T-helper 2 cell treated with Interferon-gamma antibody and Interleukin-4, amounts not matched to agents 100 ng/mL and 5 ng/mL, for 36 hours (primary cell): Measurements from ENCODE around the gene CYP4F22. TPM values are rescaled to one million over a fixed set of nuclear protein-coding genes. Genes with fewer than 3 reads are reported as not detected.
"Not testable (repeated sequence)": the region's sequence is repeated elsewhere in the genome, so short reads cannot be mapped to it uniquely, and the experiment has no call there.

Experiments used
- intact Hi-C: fragments of 100-400 bp; cut with micrococcal nuclease; formaldehyde crosslinking; loops from one replicate; pipeline ENCODE4 v1.15.1; 2023
- total RNA-seq: library from RNA; stranded (reverse); gene quantifications from 2 replicates; pipeline ENCODE4 v1.2.3, GENCODE V29; 2022

Gene CYP4F22
- total RNA-seq, 1 donor from 2014 or later: 0.55 TPM

DNA sequence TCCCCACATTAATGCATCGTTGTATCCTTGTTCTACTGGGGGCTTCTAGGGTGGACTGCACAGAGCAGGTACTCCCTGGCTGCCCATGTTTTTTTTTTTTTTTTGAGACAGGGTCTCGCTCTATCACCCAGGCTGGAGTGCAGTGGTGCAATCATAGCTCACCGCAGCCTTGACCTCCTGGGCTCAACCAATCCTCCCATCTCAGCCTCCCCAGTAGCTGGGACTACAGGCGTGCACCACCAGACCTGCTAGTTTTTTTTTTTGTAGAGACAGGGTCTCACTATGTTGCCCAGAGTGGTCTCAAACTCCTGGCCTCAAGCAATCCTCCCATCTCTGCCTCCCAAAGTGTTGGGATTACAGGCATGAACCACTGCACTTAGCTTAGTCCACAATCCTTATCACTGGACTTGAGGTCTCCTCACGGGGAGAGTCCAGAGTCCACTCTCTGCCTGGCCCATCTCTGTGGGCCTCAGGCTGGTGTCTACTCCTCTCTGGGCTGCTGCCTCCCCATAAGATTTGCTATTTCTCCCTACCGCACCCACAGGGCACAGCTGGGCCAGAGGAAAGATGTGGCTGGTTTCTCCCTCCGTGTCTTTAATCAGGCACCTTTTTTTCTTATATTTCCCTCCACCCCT, 56.3 kb downstream of the CYP4F22 start:
- intact Hi-C loops: no loop called here

DNA sequence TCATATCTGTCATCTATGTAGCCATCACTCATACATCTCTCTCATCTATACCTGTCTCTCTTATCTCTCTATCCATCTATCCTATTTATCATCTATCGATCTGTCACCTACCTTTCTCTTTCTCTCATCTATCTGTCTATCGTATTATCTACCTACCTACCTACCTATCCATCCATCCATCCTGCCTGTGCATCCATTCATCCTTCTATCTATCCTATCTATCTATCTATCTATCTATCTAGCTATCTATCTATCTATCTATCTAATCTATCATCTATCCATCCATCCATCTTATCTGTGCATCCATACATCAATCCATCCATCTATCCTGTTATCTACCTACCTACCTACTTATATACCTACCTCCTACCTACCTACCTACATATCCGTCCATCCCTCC, 62.1 kb downstream of the CYP4F22 start:
- intact Hi-C loops: no loop called here

DNA sequence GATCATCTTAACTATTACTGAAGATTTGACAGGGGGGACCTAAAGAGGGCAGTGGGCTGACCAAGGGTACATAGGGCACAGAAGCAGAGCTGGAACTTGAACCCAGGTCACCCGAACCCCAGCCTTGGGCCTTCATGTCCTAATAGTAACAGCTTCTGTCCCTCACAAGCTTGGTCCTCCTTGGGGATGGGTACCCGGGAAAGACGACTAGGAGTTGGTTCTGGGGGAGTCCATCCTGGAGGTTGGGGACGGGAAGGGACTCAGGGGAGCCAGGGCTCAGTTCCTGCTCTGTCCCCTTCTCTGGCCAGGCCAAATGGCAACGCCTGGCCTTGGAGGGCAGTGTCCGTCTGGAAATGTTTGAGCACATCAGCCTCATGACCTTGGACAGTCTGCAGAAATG, 67.1 kb downstream of the CYP4F22 start:
- intact Hi-C loops: no loop called here

DNA sequence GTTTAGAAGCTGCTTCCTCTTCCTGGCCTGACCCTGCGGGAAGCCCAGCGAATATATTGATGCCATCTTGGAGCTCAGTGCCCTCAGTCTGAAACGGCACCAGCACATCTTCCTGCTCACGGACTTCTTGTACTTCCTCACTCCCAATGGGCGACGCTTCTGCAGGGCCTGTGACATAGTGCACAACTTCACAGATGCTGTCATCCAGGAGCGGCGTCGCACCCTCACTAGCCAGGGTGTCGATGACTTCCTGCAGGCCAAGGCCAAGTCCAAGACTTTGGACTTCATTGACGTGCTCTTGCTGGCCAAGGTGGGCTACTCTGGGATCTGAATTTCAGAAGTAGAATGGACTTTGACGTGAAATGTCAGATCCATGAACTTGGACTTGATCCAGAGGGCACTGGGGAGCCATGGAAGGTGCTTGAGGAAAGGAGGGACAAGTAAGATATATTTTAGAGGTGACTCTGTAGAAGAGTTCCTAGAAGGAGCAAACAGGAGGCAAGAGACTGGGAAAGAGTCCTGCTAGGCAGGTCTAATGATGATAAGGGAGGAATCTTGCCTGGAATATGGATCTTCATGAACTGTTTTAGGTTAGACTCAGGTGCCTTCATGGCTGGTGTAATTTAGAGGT, 68.3 kb downstream of the CYP4F22 start:
- intact Hi-C loops: no loop called here

DNA sequence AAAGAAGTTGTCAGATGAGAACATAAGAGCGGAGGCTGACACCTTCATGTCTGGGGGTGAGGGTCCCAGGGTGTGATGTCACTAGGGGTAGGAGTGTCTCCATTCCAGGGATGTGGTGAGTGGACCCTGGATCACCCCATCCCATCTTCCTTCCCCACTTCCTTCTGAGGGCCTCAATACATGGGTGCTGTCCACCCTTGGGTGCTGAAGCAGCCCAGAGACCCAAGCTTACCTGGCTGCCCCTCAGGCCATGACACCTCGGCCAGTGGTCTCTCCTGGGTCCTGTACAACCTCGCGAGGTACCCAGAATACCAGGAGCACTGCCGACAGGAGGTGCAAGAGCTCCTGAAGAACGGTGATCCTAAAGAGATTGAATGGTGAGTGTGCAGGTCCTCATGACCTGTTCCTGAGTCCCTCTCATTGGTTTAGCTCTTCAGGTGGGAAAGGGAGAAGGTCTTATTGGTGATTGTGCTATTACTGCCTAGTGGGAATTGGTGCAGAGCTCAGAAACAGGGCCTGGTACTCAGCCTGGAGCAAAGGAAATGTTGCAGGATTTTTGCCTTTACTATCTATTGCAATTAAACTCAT, 69.0 kb downstream of the CYP4F22 start:
- intact Hi-C loops: no loop called here

DNA sequence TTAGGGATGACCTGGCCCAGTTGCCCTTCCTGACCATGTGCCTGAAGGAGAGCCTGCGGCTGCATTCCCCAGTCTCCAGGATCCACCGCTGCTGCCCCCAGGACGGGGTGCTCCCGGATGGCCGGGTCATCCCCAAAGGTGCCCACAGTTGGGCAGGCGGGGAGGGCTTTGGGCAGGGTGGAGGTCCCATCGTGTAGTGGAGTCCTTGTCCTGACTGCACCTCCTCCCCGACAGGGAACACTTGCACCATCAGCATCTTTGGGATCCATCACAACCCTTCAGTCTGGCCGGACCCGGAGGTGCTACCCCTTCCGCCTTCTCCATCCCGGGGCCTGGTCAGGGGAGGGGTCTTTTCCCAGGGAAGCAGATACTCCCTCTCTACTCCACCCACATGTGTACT, 75.0 kb downstream of the CYP4F22 start:
- intact Hi-C loops: no loop called here

DNA sequence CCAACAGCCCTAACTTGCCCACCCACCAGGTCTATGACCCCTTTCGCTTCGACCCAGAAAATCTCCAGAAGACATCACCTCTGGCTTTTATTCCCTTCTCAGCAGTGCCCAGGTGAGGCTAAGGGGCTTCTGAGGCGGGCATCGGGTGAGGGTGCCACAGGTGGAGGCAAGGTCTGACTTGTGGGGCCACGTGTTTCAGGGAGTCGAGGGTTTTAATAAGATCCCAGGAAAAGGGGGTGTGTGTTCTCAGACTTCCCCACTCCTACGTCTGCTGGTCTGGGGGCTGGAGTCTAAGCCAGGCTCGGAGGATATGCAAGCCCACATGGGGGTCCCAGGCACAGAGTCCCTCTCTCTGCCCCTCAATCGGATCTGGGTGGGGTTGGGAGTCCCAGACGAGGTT, 75.8 kb downstream of the CYP4F22 start:
- intact Hi-C loops: no loop called here

DNA sequence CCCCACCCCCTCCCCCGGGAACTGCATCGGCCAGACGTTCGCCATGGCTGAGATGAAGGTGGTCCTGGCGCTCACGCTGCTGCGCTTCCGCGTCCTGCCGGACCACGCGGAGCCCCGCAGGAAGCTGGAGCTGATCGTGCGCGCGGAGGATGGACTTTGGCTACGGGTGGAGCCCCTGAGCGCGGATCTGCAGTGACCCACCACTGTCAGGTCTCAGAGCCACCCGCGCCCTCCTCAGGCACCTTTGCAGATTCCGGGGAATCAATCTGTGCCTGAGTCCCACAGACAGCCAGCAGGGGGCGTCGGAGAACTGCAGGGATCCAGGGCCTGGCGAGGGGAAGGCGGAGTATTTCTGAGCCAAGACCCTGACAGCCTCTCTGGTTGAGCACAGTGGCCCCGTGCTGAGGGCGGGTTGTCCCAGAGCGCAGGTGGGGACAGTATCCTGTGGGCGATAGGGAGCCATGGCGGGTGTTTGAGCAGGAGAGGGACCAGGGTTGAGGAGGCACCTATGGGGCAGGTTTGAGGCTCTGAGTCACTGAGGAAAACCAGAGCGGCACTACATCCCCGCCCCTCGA, 76.3 kb downstream of the CYP4F22 start:
- intact Hi-C loops: no loop called here

DNA sequence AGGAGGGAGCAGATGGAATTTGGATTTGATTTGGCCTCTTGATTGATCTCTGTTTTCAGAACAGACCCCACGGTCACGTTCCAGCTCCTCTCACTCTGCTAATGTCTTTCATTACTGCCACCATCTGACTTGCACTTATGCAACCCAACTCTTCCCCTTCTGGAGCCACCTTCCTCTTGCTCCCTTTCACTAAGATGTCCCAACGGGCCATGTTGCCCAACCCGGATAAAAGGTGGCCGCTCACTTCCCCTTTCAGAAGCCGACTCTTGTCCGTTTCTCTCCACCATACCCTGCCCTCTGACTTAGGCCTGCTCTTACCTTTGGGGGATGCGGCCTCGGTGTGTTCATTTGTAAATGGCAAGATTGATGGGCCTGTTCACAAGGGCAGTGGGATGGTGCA, 79.3 kb downstream of the CYP4F22 start:
- intact Hi-C loops: no loop called here

DNA sequence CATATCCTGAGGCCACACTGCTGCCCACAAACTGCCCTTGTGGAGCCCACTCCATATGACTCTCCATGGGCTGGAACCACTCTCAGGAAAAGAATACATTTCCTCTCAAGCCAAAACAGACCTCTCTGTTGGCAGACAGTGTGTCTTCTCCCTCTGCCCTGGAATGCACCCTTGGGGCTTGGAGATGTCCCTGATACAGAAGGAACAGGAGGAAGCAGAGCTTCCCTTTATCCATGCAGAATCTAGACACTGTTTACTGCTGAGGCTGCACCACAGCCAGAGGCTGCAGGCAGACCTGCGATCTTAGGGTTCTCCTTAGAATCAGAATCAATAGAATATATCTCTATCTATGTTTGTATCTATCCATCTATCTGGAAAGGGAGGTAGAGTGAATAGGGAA, 79.9 kb downstream of the CYP4F22 start:
- intact Hi-C loops: no loop called here

DNA sequence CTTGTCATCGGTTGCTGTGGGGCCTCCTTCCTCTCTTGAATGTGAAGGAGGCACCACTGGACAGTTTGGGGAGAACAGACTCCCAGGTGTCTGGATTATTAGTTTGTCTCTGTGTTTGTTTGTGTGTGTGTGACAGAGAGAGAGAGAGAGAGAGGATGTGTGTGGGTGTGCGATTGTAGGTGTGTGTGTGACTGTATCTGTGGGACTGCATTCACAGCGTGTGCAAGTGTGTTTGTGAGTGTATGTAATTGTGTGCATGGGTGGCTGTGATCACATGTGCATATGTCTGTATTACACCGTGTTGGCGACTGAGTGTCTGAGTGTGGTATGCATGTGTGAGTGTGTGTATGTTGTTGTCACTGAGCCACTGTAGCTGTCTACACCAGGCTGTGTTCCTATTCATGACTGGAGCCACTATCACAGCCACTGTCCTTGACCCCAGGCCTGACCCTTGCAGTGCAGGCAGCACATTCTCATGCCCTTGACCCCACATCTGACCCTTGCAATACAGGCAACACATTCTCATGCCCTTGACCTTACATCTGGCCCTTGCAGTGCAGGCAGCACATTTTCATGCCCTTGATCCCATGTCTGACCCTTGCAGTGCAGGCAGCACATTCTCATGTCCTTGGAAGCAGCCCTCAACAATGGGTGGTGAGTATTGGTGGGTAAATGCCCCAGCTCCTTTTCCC, 81.6 kb downstream of the CYP4F22 start:
- intact Hi-C loops: no loop called here

DNA sequence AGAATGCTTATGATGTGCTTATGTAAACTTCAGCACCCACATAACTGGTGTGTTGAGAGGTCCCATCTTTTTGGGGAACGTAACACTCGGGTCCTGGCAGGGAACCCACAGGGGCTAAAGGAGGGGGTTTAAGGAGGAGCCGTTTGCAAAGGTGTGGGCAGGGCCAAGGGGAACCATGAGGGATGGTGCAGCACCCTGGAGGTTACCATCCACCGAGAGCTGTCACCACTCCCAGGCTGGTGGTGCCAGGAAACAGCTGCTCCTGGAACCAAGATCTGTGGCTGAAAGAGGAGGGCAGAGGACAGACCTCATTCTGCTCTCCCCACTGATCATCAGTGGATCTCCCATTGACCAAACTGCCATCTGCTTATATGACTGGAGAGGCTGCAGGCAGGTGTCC, 83.5 kb downstream of the CYP4F22 start:
- intact Hi-C loops: no loop called here

DNA sequence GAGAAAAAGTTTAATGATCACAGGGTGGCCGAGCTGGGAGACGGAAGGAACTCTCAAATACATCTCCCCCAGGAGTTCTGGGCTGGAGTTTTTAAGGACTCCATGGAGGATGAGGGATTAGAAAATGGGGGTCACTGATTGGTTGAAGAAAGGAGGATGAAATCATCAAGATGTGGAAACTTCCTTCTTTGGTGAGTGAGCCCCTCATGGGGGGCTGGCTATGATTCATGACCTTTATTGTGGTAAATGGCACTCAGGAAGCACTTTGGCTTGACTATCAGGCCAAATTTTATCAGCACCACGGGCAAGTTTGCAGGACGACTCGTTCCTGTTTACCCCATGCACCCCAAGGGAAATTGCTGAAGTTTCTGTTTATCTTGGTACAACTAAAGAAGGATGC, 84.2 kb downstream of the CYP4F22 start:
- intact Hi-C loops: not testable (repeated sequence)

DNA sequence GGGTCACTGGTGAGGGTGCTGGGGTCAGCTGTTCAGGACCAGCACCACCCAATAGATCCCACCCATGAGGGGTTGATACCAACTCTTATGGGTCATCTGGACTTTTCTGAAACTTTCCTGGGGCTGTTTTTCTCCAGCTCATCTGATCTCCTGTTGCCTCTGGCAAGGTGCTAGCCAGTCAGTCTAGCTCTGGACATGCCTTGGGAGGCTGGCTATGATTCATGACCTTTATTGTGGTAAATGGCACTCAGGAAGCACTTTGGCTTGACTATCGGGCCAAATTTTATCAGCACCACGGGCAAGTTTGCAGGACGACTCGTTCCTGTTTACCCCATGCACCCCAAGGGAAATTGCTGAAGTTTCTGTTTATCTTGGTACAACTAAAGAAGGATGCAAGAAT, 85.4 kb downstream of the CYP4F22 start:
- intact Hi-C loops: not testable (repeated sequence)

DNA sequence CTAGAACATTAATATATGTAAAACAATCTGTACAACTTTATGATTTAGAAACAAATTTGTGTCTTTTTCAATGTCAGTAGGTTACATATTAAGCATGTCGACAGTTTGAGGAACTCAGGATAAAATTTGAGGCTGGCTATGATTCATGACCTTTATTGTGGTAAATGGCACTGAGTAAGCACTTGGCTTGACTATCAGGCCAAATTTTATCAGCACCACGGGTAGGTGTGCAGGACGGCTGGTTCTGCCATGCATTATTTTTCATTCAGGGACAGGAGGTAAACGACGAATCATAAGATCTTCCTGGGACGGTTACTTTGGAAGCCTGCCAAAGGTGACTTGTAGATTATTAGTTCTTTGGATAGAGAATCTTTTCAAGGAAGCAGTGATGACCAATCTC, 86.7 kb downstream of the CYP4F22 start:
- intact Hi-C loops: no loop called here

Other genes with a start within 250 kb of the CYP4F22 start
- gene BRD4, start 176.0 kb upstream of the CYP4F22 start, total RNA-seq: 115 and 117 TPM in 2 replicates
- 57.8 and 60.9 TPM in 2 replicates for gene AKAP8, start 128.7 kb upstream of the CYP4F22 start, total RNA-seq
- gene AKAP8L, start 89.5 kb upstream of the CYP4F22 start, total RNA-seq: 76.6 and 78.7 TPM in 2 replicates
- gene WIZ, start 58.6 kb upstream of the CYP4F22 start, total RNA-seq: 27.3 and 30.7 TPM in 2 replicates
- gene RASAL3, start 44.0 kb upstream of the CYP4F22 start, total RNA-seq: 113 and 133 TPM in 2 replicates
- gene PGLYRP2, start 29.0 kb upstream of the CYP4F22 start, total RNA-seq: not detected in 2 replicates
- not detected in 2 replicates for gene CYP4F8, start 106.7 kb downstream of the CYP4F22 start, total RNA-seq
- gene CYP4F3, start 132.4 kb downstream of the CYP4F22 start, total RNA-seq: 0.18 and 0.32 TPM in 2 replicates
- gene CYP4F12, start 164.6 kb downstream of the CYP4F22 start, total RNA-seq: not detected in 2 replicates
- gene OR10H2, start 219.5 kb downstream of the CYP4F22 start, total RNA-seq: not detected in 2 replicates
- gene OR10H3, start 229.5 kb downstream of the CYP4F22 start, total RNA-seq: not detected in 2 replicates